ENCODE results near the gene SH3BGRL3. TPM values are rescaled to one million over a fixed set of nuclear protein-coding genes. Genes with fewer than 3 reads are reported as not detected.
A peak's percentile ranks its signal among the peaks of the same experiment; 100 is the strongest.

The SH3BGRL3 gene
- total and polyA plus RNA-seq, 2 of the 13 experiments (the other 11 are each of a cell fraction or from before 2014, with no cell fraction given), result 11.4 to 12.2 TPM

- peak; percentile 63 for TF ChIP-seq ZNF574 (CRISPR knock-in tag; IDR thresholded peaks at IDR 0.05)
- no peak for TF ChIP-seq RAD51 (IDR thresholded peaks at IDR 0.05; ENCODE audit: borderline replicate concordance)
- TF ChIP-seq ZNF296 (CRISPR knock-in tag; conservative IDR thresholded peaks at IDR 0.05), result no peak
- no peak for TF ChIP-seq CC2D1A (CRISPR knock-in tag; IDR thresholded peaks at IDR 0.05)
- TF ChIP-seq ZNF580 (CRISPR knock-in tag; IDR thresholded peaks at IDR 0.05; ENCODE audit: borderline replicate concordance, low read depth), result no peak
- TF ChIP-seq ZBTB26 (CRISPR knock-in tag; IDR thresholded peaks at IDR 0.05; ENCODE audit: borderline replicate concordance), result no peak
- no peak for TF ChIP-seq JUNB (CRISPR knock-in tag; IDR thresholded peaks at IDR 0.05; ENCODE audit: borderline replicate concordance)
- TF ChIP-seq ZNF598 (CRISPR knock-in tag; IDR thresholded peaks at IDR 0.05; ENCODE audit: borderline replicate concordance), result no peak
- no peak for TF ChIP-seq ZFP82 (CRISPR knock-in tag; IDR thresholded peaks at IDR 0.05; ENCODE audit: borderline replicate concordance)
- TF ChIP-seq LCORL (IDR thresholded peaks at IDR 0.05), result no peak
- TF ChIP-seq LCORL (CRISPR knock-in tag; IDR thresholded peaks at IDR 0.05), result no peak
- no peak for TF ChIP-seq ZSCAN21 (CRISPR knock-in tag; IDR thresholded peaks at IDR 0.05; ENCODE audit: borderline replicate concordance)
- TF ChIP-seq HOXA9 (CRISPR knock-in tag; IDR thresholded peaks at IDR 0.05; ENCODE audit: borderline replicate concordance), result no peak
- TF ChIP-seq SAFB2 (CRISPR knock-in tag; IDR thresholded peaks at IDR 0.05; ENCODE audit: borderline replicate concordance, low read depth), result no peak
- no peak for TF ChIP-seq ZFP36L1 (CRISPR knock-in tag; IDR thresholded peaks at IDR 0.05)
- TF ChIP-seq MZF1 (CRISPR knock-in tag; IDR thresholded peaks at IDR 0.05; ENCODE audit: borderline replicate concordance), result no peak
- TF ChIP-seq MED1 (CRISPR knock-in tag; IDR thresholded peaks at IDR 0.05), result no peak
- TF ChIP-seq TOE1 (CRISPR knock-in tag; IDR thresholded peaks at IDR 0.05), result no peak
- TF ChIP-seq ZXDC (CRISPR knock-in tag; IDR thresholded peaks at IDR 0.05), result no peak
- TF ChIP-seq PAX8 (CRISPR knock-in tag; IDR thresholded peaks at IDR 0.05; ENCODE audit: borderline replicate concordance), result no peak
- no peak for TF ChIP-seq ZBTB43 (CRISPR knock-in tag; conservative IDR thresholded peaks at IDR 0.05)
These were observed 26.7 kb downstream of the SH3BGRL3 start, which contains the start of gene UBXN11 (continued) for GRCh38 chr1:26306290-26307229.
